KG1 (cell line): ENCODE measurements around the gene APBB2.
"Not testable (repeated sequence)": the region's sequence is repeated elsewhere in the genome, so short reads cannot be mapped to it uniquely, and the experiment has no call there.

Experiments used
- DNase-seq: peaks from one replicate; lab custom pipeline; 2025; lab: John Stamatoyannopoulos, UW

Gene APBB2

DNA sequence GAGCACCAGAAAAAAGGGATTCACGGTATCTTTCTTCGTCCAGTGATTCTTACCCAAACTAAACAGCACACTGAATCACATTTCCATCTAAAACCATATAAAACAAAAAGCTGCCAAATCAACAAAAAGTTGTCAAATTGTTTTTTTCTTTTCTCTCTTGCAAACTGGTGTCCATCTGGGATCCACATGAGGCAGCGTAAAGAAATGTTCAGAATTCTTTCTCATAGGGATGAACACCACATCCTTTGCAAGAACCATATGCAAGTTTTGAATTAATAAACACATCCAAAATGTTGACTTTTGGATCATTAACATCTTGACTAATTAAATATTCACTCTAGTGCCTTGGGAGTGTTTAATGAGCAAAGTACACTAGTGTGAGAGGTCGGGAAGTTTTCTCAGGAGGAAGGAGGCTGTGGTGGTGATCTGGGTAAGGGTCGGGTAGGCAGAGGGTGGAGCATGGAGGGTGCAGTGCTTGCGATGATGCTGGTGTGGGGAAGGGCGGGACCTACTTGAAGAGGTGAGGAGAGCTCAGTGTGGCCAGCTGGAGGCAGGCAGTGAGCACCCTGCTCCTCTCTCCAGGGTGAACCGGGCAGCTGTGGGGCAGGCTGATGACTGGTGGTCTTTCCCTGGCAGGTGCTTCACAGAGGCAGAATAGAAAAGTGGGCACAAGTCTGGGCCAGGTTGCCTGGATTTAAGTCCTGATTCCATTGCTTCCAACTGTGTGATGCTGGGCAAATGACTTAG, 391.7 kb downstream of the APBB2 start:
- no peak for DNase-seq

DNA sequence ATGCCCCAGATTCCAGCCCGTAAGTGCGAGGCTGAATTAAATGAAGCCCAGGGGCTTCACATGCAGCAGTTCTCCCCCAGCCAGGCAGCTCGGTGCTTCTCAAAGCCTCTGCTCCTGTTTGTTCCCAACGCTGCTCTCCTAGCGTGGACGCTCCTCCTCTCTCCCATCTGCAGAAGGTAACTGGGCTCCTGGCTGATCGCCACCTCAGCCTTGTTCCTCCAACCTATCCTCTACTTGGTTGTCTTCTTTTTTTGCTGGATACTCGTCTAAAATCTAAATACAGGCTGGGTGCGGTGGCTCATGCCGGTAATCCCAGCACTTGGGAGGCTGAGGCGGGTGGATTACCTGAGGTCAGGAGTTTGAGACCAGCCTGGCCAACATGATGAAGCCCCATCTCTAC, 394.2 kb downstream of the APBB2 start:
- no peak for DNase-seq

DNA sequence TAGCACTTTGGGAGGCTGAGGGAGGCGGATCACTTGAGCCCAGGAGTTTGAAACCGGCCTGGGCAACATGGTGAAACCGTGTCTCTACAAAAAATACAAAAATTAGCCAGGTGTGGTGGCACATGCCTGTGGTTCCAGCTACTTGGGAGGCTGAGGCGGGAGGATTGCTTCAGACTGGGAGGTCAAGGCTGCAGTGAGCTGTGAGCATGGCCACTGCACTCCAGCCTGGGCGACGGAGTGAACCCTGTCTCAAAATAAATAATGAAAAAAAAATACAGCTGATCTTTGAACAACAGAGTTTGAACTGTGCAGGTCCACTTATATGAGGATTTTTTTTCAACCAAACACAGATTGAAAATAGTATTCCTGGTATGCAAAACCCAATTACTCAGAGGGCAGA, 397.2 kb downstream of the APBB2 start:
- DNase-seq, result not testable (repeated sequence)

GRCh38 chr4:40812856-40813255, 401.5 kb downstream of the APBB2 start:
- no peak for DNase-seq

- DNase-seq, result no peak
These were observed 402.0 kb downstream of the APBB2 start for GRCh38 chr4:40812386-40812785.

DNA sequence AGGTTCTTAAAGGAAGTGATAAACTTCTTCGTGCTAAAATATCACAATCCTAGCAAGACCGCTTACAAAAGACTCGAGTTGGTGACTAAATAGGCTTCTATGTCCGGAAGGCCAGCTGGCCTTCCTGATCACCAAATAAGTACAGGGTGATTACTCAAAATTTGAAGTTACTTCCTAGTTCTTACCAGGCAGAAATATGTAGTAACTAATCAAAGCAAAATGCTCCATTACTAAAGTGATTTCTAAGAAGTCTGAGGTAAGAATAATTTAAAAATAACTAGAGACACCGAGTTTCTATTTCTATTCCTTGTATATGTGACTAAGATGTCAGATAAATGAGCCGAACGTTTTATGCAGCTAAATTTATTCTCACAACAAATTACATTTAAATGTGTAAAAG, 402.4 kb downstream of the APBB2 start:
- no peak for DNase-seq

GRCh38 chr4:40808926-40809457, 405.4 kb downstream of the APBB2 start:
- DNase-seq, result no peak

- no peak for DNase-seq
These were observed 409.7 kb downstream of the APBB2 start for GRCh38 chr4:40804598-40804997.

DNA sequence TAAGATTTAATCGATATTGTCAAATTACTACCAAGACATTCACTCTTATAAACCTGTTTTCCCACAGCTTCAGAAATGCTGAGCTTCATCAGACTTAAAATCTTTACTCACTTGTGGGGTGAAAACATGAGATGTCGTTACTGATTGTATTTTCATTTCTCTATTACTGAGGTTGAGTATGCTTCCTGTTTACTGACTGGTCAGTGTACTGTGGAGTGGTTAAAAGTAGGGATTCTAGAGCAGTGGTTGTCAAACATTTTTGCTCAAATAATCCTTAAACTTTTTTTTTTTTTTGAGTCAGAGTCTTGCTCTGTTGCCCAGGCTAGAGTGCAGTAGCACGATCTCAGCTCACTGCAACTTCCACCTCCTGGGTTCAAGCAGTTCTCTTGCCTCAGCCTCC, 414.3 kb downstream of the APBB2 start:
- DNase-seq, result no peak

DNA sequence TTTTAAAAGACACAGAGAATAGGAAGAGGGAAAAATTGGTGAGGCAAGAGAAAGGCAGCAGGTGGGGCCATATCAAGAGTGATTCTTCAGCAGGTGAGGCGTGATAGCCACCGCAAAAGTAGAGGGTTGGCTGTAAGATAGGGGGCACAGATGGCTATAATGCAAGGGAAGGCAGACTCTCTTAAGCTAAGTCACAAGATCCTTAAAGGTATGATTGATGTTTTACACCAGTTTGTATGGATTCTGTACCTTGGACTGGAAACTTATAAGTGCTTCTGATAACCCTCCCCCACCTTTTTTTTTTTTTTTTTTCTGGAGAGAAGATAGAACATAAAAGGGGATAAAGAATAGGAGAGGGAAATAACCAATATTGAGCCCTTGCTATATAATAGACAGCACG, 424.6 kb downstream of the APBB2 start:
- DNase-seq, result no peak

DNA sequence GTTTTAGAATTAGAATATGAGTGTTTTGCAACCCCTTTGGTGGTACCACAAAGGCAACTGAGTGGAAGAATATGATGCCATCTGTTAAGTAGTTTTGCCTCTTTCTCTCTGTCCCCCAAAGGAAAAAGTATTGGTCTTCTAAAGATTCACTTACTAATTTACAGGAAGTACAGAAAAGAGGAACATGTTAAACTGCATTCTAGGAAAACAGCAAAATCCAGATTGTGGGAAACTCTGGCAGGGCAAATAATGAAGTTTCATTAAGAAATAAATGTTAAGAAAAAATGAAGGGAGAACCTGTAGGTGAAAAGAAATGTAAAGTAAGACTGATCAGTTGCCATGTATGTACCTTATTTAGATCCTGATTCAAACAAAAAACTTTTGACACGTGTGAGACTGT, 425.3 kb downstream of the APBB2 start:
- DNase-seq, result no peak

DNA sequence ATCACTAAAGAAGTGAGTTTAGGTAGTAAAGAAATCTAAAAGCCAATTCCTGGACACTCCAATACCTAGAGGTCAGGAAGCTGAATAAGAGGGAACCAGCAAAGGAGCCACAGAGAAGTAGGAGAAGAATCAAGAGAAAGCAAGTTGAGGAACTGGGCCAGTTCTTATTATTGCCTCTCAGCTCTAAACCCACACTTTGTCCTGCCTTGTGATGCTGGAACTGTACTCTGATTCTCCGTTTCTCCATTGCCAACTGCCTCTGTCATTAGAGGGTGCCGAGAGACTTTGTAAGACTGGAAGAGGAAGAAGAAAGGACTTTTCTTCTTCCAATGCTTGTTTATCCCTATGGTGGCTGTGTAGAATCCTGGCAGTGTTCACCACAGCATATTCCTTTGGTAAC, 426.0 kb downstream of the APBB2 start:
- DNase-seq, result no peak

GRCh38 chr4:40785727-40786126, 428.6 kb downstream of the APBB2 start:
- DNase-seq, result no peak

DNA sequence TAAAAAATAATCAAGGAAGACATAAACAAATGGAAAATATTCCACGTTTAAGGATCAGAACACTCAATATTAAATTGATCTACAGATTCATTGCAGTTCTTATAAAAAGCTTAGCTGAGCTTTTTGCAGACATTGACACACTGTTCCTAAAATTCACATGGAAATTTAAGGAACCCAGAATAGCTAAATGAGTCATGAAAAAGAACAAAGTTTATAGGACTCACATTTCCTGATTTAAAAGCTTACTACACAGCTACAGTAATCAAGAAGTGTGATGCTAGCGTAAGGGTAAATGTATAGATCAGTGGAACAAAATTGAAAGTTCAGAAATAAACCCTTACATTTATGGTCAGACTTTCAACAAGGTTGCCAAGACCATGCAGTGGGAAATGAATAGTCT, 431.5 kb downstream of the APBB2 start:
- DNase-seq, result no peak

GRCh38 chr4:40778090-40778489, 436.3 kb downstream of the APBB2 start:
- DNase-seq, result no peak

DNA sequence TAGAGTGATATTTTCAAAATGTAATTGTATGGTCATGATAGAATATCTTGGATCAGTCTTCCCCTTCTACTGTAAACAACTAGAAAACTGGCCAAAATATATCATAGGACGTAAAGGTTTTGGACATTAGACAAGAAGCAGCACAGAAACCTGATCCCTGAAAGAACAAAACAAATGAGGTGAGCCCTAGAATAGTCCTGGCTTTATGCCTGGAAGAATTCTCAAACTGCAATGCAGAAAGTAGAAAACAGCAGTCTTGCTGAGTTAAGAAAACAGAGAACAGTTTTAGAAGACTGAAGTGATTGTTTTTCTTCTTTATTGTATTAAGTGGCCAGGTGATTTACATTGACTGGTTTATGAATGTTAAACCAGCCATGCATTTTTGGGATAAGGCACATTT, 445.1 kb downstream of the APBB2 start:
- DNase-seq, result no peak

DNA sequence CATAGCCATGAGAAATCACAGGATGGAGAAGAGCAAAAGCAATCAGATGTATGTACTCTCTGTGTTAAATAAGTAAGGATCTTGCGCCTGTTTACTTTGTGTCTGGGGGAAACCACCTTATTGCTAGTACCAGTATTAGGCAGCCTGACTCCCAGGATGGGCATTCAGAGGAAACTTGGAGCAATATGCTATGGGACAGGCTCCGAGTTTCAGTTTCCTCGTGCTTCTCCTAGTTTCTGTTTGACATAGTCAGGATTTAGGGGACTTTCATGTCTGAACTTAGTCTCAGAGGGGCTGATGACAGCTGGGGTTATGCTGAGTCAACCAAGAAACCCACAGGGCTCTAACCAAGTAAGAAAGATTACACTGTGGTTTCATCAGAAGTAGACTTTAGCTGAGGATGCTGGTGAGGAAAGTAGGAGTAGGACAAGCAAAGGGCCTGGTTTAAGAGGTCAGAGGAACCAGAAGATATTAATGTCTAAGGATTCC, 451.1 kb downstream of the APBB2 start:
- DNase-seq, result no peak
